Mucosa of stomach (tissue), 1 donor: ENCODE results near the gene ACRBP.

ENCODE experiments used
- H3K27me3 ChIP-seq: one replicate; pipeline ENCODE4 v1.7.0; 2013; ENCODE audit warnings: mild to moderate bottlenecking, low read length; ENCODE audit not compliant: control insufficient read depth, insufficient read depth
- H3K36me3 ChIP-seq: one replicate; pipeline ENCODE4 v1.7.0; 2013; ENCODE audit warnings: low read length; ENCODE audit not compliant: control insufficient read depth, insufficient read depth
- H3K4me1 ChIP-seq: one replicate; pipeline ENCODE4 v1.7.0; 2013; ENCODE audit warnings: mild to moderate bottlenecking, low read length; ENCODE audit not compliant: control insufficient read depth, insufficient read depth
- H3K4me3 ChIP-seq: one replicate; pipeline ENCODE4 v1.7.0; 2013; ENCODE audit warnings: low read length
- H3K9ac ChIP-seq: one replicate; pipeline ENCODE4 v1.7.0; 2013; ENCODE audit warnings: mild to moderate bottlenecking, low read length, moderate library complexity
- H3K9me3 ChIP-seq: one replicate; pipeline ENCODE4 v1.7.0; 2013; ENCODE audit warnings: mild to moderate bottlenecking, low read length, moderate library complexity; ENCODE audit not compliant: control insufficient read depth
- donor health status: Pancreatic carcinoma.

ACRBP gene

GRCh38 chr12:6644257-6644596 is 3.0 kb downstream of the ACRBP start:
- H3K27me3 ChIP-seq = no peaks in the 10 kb centered on the region
- no peaks in the 10 kb centered on the region for H3K9me3 ChIP-seq
- H3K4me1 ChIP-seq = peaks cover 10% of the 10 kb centered on the region
- no peak overlapping the region for H3K4me3 ChIP-seq
- H3K36me3 ChIP-seq = no peaks in the 10 kb centered on the region
- no peak overlapping the region for H3K9ac ChIP-seq

- Histone ChIP-seq H3K9me3 (no peaks in the 10 kb centered on the region), H3K27me3 (no peaks in the 10 kb centered on the region), H3K9ac (no peak overlapping the region), H3K36me3 (no peaks in the 10 kb centered on the region), H3K4me1 (peaks cover 10% of the 10 kb centered on the region), H3K4me3 (no peak overlapping the region)
These were observed 3.5 kb downstream of the ACRBP start for GRCh38 chr12:6643569-6644256.

DNA sequence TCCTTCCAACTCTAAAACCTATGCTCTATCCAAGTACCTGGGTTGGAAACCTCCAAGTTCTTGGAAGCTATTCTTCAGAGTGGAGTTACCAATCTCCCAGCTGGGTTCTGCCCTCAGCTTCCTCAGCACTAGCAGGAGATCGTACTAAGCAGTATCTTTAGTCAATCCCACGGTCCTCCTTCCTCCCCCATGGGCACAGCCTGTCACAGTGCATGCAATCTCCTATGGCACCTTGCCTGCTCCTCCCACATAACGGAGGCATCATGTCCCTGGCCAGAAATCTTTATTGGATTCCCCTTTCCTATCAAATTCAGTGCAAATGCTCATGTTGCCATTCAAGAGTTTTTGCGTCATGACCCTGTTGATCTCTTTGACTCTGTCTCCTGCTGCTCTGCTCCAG is 6.1 kb downstream of the ACRBP start:
- H3K4me3 ChIP-seq = no peak overlapping the region
- no peaks in the 10 kb centered on the region for H3K9me3 ChIP-seq
- peaks cover 3% of the 10 kb centered on the region for H3K4me1 ChIP-seq

DNA sequence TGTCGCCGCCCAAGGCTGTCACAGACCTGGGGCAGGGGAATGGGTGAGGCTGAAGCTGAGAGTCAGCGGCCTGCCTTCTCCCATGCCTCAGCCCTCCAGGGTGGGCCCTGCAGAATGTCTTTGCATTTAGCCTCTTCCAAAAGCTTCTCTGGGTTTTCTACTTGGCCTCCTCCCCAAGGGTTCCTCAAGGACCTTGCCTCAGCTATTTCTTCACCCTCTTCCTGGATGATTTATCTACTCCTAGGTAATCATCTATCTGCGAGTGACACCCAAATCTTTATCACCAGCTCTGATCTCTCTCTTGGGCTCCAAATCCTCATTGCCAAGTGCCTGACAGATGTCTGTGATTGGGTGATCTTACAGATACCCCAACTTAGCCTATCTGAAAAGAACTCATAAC is 6.7 kb downstream of the ACRBP start:
- Histone ChIP-seq H3K36me3 (no peaks in the 10 kb centered on the region), H3K27me3 (no peaks in the 10 kb centered on the region), H3K4me3 (no peak overlapping the region), H3K9ac (no peak overlapping the region), H3K4me1 (peaks cover 9% of the 10 kb centered on the region), H3K9me3 (no peaks in the 10 kb centered on the region)

More for the DNA sequence above, 6.1 kb downstream of the ACRBP start:
- H3K27me3 ChIP-seq = no peaks in the 10 kb centered on the region
- no peak overlapping the region for H3K9ac ChIP-seq
- no peaks in the 10 kb centered on the region for H3K36me3 ChIP-seq

GRCh38 chr12:6639151-6639801 is 8.0 kb downstream of the ACRBP start:
- Histone ChIP-seq H3K9me3 (no peaks in the 10 kb centered on the region), H3K4me1 (peaks cover 18% of the 10 kb centered on the region), H3K27me3 (no peaks in the 10 kb centered on the region), H3K4me3 (no peak overlapping the region), H3K36me3 (no peaks in the 10 kb centered on the region), H3K9ac (no peak overlapping the region)

- H3K4me3 ChIP-seq = no peak overlapping the region
- H3K27me3 ChIP-seq = no peaks in the 10 kb centered on the region
- no peak overlapping the region for H3K9ac ChIP-seq
- peaks cover 23% of the 10 kb centered on the region for H3K4me1 ChIP-seq
- no peaks in the 10 kb centered on the region for H3K9me3 ChIP-seq
- H3K36me3 ChIP-seq = no peaks in the 10 kb centered on the region
These were observed 8.9 kb downstream of the ACRBP start for GRCh38 chr12:6638305-6638704.

DNA sequence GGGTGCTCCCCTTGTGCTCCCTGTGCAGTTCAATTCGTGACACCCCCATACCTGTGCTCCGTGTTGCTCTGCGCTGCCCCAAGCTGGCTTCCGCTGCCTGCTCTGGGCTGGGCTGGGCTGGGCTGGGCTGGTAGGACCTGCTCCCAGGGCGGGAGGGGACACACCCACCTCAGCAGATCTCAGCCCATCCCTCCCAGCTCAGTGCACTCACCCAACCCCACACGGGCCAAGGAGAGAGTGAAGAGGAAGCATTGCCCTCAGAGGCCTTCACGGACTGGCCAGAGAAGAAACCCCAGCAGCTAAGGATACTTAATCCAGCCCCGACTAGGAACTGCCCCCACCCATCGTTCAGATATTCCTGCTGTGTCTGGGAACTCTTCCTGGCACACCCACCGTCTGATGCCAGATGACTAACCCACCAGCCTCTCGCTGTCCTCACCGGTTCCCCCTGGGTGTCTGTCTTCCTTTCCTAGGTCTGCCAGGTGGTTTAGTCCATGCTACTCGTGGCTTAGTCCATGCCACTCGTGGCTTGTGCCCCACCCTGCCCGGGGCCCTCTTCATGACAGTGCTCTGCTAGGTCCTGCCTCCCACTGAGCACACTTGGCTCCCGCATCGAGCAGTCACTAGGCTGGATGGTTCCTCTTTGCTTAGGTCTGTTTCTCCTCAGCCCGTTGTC is 11.2 kb downstream of the ACRBP start, which contains the start of gene LPAR5:
TSS of gene LPAR5 (minus strand) at position 104 of the 676 bp plus-strand sequence. CDS start 14,711 bp downstream, outside the sequence.
- Histone ChIP-seq H3K36me3 (no peaks in the 10 kb centered on the region), H3K27me3 (no peaks in the 10 kb centered on the region), H3K4me1 (peaks cover 44% of the 10 kb centered on the region), H3K9ac (peak within 1 kb of the TSS; percentile 77), H3K9me3 (no peaks in the 10 kb centered on the region), H3K4me3 (peak within 1 kb of the TSS; percentile 0)

DNA sequence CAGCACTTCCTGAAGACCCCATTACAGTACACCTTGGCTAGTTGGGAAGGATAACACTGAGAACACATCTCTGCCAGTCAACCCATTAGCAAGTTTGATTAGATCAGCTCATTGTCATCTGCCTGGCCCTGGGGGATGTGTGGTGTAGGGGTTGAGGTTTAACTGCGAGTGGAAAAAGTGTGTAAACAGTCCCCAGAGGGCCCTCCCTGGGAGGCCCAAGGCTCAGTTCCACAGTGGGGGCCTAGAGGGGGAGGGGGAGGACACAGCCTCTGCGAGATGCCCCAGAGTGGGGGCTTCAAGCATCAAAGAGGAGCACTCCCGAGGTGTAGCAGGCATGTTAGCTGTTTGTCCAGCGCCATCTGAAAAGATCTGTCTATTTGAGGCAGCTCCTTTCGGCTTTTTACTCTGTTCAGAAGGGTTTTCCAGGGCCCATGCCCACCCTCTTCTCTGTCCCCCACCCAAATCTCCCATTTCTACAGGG is 11.8 kb downstream of the ACRBP start:
- Histone ChIP-seq H3K9me3 (no peaks in the 10 kb centered on the region), H3K36me3 (no peaks in the 10 kb centered on the region), H3K9ac (peak overlapping the region; percentile 77), H3K4me3 (peak overlapping the region; percentile 0), H3K4me1 (peaks cover 49% of the 10 kb centered on the region), H3K27me3 (no peaks in the 10 kb centered on the region)

- H3K27me3 ChIP-seq = no peaks in the 10 kb centered on the region
- H3K4me1 ChIP-seq = peaks cover 49% of the 10 kb centered on the region
- H3K9me3 ChIP-seq = no peaks in the 10 kb centered on the region
- no peaks in the 10 kb centered on the region for H3K36me3 ChIP-seq
- H3K9ac ChIP-seq = peak overlapping the region; percentile 45
- H3K4me3 ChIP-seq = no peak overlapping the region
These were observed 14.9 kb downstream of the ACRBP start for GRCh38 chr12:6632026-6632983.

- H3K36me3 ChIP-seq = no peaks in the 10 kb centered on the region
These were observed 15.7 kb downstream of the ACRBP start for GRCh38 chr12:6631549-6631961.

GRCh38 chr12:6630736-6631135 is 16.5 kb downstream of the ACRBP start:
- Histone ChIP-seq H3K4me3 (peak overlapping the region; percentile 69), H3K36me3 (no peaks in the 10 kb centered on the region), H3K9ac (peak overlapping the region; percentile 45), H3K9me3 (no peaks in the 10 kb centered on the region), H3K4me1 (peaks cover 42% of the 10 kb centered on the region), H3K27me3 (no peaks in the 10 kb centered on the region)

More at GRCh38 chr12:6631549-6631961, 15.7 kb downstream of the ACRBP start:
- H3K9ac ChIP-seq = peak overlapping the region; percentile 45
- H3K9me3 ChIP-seq = no peaks in the 10 kb centered on the region
- H3K4me1 ChIP-seq = peaks cover 49% of the 10 kb centered on the region
- H3K4me3 ChIP-seq = peak overlapping the region; percentile 69
- no peaks in the 10 kb centered on the region for H3K27me3 ChIP-seq
